Stimulated activated CD8-positive, alpha-beta memory T cell treated with anti-CD3 and anti-CD28 coated beads, Interleukin-7, amount 100 ng/mL, for 48 hours (primary cell): ENCODE measurements around the gene SPATA7.

Experiments used
- DNase-seq, 2 donors: peaks; one replicate each; pipeline ENCODE4 v3.0.0-alpha.2; 2020; ENCODE audit warnings: low read depth in 1 of 2; ENCODE audit errors: extremely low read depth in 1 of 2

Gene SPATA7

GRCh38 chr14:88481059-88481458 is 95.6 kb downstream of the SPATA7 start:
- no peak for DNase-seq

- no peak for DNase-seq
Measured at GRCh38 chr14:88481794-88482193, 96.3 kb downstream of the SPATA7 start.

GRCh38 chr14:88482524-88482923 is 97.1 kb downstream of the SPATA7 start:
- DNase-seq: no peak
